GM19328 (cell line): ENCODE results near the gene STAC2.
"Not testable (repeated sequence)": the region's sequence is repeated elsewhere in the genome, so short reads cannot be mapped to it uniquely, and the experiment has no call there.

Source experiments
- ATAC-seq: cut with Tn5 transposase; IDR thresholded peaks from one replicate; pipeline ENCODE4 v1.9.1; 2021; ENCODE audit warnings: mild to moderate bottlenecking, moderate library complexity; ENCODE audit not compliant: unreplicated experiment

Gene STAC2, protein sequence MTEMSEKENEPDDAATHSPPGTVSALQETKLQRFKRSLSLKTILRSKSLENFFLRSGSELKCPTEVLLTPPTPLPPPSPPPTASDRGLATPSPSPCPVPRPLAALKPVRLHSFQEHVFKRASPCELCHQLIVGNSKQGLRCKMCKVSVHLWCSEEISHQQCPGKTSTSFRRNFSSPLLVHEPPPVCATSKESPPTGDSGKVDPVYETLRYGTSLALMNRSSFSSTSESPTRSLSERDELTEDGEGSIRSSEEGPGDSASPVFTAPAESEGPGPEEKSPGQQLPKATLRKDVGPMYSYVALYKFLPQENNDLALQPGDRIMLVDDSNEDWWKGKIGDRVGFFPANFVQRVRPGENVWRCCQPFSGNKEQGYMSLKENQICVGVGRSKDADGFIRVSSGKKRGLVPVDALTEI

DNA sequence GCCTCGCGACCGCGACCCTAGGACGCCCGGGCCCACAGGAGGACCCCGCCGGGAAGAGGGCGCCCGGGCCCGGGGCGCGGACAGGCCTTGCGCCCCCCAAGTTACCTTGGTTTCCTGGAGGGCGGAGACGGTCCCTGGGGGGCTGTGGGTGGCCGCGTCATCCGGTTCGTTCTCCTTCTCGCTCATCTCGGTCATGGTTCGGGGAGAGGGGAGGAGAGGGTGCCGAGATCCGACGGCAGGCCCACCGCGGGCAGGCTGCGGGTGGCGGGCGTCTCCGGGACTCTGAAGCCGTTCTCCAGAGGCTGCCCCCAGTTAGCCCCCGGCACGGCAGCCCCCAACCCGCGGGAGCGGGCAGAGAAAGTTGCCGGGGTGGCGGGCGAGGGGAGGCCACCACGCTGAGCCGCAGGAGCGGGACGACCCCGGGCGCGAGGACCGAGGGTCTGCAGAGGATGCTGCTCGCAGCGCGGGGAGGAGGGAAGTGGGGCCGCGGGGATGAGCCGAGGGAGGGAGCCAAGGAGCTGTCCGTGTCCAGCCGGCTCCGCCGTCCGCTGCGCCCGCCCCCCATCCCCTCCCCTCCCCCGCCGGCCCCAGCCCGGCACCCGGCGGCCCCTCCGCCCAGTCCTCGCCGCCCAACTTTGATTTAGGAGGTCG lies at the start of gene STAC2:
Gene STAC2 (minus strand): TSS at position 638 of the 651 bp plus-strand sequence. CDS start 443 bp downstream, at position 195.
- ATAC-seq: no peak

DNA sequence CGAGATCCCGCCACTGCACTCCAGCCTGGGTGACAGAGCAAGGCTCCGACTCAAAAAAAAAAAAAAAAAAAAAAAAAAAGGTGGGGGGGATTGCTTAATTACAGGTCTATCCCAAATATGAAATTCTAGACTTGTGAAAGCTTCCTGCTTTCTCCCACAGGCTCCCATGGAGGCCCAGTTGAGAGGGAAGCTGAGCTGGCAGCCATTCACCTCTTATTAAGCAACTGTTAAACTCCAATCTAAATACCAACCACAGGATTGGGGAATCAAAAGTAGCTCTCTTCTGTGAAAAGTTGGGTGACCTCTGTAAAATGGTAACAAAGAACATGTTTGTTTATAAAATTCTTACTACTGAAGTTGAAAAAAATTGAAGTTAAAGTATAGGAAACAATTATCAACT lies 45.8 kb upstream of the STAC2 start:
- no peak for ATAC-seq

DNA sequence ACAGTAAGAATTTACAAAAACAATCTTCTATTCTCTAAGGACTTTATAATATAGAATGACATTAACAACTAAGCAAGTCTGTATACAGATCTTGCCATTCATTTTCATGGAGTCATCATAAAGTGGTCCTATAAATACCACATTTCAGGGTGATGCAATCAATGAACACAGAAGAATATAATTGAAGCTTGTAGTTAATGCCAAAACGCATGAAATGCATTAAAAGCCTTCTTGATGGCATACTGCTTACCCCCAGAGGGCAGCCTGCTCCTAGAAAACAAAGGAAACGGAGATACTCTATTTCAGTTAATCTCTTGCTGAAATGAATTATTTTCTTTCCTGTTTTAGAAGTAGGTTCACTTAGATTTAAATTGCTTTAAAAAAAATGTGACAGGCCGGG lies 45.2 kb upstream of the STAC2 start:
- ATAC-seq: no peak

DNA sequence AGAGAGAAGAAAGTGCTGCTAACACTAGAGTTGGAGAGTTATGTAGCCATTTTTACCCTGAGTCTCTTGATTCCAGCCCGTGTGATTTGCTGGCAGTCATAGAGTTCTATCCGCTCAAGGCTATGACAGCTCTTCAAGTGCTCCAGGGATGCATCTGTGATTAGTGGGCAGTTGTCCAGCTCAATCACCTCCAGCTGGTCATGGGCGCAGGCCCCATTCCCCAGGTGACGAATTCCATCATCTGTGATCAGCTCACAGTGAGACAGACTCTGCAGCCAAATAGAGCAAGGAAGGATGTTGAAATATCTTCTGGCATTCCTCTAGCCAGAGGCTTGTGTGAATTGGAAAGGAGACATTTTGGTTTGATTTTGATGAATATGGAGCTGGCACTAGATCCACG lies 38.4 kb upstream of the STAC2 start:
- no peak for ATAC-seq

DNA sequence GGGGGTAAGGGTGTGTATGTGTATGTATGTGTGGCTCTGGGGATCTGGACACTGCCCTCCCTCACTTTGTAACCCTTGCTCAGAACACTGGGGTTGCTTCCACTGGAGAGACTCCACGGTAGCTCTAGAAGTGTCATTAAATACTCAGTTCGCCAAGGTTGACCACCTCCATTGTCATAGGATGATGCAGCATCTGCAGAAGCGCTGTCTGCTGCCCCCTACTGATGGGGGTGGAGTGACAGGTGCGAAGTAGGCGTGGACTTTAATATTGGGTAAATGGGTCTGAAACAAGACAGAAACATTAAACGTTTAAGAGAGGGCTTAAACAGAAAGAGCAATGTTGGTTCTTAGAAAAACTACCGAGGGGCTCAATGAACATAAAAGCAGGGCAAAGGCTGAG lies 35.5 kb upstream of the STAC2 start:
- ATAC-seq: no peak

DNA sequence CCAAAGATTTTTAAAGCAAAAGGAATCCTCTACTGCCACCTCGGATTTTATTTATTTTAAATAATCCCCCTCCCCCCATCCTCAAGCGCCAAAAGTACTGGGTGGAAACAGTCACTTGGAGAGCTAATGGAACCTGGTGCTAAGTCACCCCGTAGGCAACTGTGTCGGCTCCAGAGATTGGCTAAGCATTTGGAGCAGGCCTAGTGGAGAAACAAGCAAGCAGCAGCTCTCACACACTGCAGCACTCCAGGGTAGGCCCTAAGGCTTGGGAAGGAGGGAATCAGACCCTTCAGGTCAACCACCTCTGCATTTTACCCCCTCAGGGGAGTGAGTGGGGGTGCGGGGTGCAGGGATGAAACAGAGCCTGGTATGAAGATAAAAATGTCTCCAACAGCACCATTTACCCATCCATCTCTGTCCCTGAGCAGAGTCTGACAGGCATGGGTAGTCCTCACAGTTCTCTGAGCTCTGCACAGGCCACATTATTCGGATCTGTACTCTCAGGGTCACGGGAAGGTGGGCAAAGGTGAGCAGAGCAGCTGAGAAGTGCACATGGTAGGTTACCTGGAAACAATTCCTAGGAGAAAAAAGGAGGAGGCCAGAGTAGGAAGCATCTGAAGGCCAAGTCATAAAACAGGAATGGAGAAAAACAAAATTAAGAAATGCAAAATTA lies 27.2 kb upstream of the STAC2 start:
- ATAC-seq: no peak

DNA sequence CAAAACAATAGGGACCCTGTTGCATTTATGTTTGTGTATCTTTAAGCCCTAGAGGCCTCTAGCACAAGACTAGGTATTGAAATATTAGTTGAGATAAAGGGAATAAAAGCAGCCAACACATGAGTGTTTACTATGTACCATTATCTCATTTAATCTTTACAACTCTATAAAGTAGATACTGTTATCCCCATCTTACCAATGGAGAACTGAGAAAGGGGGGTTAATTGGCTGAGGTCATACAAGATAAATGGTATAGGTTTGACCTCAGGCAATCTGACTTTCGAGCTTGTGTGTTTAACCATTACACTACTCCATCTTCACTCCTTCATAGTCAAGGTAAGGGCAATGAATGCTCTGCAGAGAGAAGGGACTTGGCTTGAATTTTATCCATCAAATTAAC lies 26.3 kb upstream of the STAC2 start:
- ATAC-seq: no peak

DNA sequence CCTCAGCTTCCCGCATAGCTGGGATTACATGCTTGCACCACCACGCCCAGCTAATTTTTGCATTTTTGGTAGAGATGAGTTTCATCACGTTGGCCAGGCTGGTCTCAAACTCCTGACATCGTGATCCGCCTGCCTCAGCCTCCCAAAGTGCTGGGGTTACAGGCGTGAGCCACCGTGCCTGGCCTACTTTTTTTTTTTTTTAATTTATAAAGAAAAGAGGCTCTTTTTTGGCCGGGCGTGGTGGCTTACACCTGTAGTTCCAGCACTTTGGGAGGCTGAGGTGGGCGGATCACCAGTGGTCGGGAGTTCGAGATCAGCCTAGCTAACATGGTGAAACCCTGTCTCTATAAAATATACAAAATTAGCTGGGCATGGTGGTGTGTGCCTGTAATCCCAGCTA lies 24.3 kb upstream of the STAC2 start:
- ATAC-seq: not testable (repeated sequence)

DNA sequence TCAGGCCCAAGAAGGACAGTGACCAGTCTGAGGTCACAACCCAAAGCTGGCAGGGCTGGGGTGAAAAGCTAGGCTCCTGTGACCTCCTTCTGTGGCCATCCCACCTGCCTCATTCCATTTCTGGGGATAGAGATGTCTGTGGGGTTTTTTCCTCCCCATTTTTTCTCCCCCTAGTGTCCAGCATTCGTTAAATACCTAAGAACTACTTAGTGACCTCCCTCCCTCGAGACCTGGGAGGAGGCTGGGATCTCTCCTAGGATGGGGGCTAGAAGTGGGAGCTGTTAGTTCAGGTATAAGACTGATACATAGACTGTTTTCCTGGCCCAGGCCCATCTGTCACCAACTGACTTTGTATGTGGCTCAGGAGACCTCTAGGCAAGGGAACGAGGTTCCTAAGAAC lies 20.5 kb upstream of the STAC2 start:
- ATAC-seq: no peak

DNA sequence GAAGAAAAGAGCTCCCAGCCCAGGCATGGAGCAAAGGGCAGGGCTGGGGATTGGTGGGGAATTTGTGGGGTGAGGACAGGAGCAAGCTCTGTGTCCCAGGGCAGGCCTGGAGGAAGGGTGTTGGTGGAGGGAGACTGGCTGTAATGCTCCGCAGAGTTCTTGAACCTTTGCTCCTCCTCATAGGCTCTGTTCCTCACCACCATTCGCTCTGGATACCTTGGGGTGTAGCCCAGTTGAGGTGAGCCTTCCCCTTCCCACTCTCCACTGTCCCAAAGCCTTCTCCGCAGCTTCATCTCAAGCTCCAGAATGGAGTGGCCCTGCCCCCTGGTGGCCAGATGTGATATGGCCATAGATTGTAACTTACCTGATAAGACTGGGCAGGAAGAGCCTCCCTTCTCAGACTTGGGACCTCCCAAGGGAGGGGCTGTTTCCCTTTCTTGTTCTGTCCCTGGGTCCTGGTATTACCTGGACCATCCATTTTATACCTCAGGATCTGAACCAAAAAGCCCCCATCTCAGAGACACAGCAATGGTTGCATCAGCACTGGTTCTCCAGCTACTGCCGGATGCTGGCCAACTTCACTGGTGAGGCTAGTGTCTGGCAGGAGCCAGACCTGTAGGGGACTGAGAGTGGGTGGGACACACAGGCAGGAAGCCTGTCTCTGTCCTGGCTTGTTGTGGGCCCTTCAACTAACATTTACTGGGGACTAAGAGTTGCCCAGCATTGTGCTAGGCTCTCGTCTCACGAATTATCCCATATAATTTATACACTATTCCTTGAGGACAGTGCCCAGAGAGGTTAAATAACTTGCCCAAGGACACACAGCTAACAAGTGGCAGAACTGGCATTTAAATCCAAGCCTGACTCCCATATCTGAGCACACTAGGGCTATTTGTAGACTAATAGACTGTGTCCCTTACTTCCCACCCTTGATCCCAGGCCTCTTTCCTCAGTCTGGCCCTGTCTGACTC lies 19.1 kb upstream of the STAC2 start:
- ATAC-seq: no peak

DNA sequence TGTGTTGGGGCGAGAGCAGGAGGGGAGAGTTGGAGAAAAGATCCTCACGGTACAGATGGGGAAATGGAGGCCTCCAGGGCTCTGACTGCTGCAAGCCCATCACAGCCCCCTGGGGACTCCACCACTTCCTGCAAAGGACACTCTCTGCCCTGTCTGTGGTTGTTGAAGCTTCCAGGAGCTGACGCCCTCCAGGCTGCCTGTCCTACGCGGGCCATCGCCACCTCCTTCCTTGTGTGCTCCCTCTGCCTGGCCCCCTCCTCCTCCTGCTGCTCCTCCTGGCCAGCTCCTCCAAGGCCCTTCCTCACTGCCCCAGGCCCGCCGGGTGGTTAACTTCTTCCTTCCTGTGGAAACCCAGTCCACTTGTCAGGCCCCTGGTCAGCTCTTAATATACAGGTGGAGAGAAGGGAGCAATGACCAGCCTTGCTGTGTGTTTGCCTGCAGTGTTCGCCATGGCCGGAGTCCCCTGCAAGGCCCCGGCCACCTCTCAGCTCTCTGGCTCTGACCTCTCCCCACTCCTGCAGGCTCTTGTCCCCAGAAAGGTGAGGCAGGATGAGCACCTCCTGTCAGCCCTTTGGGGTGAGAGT lies 18.4 kb upstream of the STAC2 start:
- no peak for ATAC-seq

DNA sequence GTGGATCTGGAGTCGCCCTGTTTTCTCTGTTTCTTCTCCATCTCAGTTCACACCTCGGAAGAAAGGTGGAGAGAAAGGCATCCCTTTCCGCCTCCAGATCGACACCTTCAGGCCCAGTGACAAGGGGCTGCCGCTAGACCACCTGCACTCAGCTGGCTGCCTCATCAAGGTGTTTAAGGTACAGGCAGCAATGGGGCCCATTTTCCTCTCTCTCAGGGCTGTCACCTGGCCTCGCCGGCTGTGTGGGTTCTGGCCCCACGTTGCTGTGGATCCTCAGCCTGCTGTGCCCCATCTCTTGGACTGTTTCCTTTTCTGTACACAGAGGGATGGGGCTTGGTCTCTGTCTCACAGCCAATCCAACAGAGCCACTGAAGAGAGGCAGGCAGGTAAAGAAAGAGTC lies 17.4 kb upstream of the STAC2 start:
- no peak for ATAC-seq

DNA sequence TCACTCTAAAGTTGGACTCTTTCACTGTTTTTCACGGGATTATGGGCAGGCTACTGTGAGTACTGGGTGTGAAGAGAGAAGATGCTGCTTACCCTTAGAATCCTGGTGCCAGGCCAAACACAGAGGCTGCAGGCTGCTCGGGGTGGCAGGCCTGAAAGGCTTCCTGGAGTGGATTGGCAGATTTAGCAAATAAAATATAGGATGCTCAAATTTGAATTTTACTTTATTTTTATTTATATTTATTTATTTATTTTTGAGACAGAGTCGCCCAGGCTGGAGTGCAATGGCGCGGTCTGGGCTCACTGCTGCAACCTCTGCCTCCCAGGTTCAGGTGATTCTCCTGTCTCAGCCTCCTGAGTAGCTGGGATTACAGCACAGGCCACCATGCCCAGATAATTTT lies 14.9 kb upstream of the STAC2 start:
- ATAC-seq: no peak

DNA sequence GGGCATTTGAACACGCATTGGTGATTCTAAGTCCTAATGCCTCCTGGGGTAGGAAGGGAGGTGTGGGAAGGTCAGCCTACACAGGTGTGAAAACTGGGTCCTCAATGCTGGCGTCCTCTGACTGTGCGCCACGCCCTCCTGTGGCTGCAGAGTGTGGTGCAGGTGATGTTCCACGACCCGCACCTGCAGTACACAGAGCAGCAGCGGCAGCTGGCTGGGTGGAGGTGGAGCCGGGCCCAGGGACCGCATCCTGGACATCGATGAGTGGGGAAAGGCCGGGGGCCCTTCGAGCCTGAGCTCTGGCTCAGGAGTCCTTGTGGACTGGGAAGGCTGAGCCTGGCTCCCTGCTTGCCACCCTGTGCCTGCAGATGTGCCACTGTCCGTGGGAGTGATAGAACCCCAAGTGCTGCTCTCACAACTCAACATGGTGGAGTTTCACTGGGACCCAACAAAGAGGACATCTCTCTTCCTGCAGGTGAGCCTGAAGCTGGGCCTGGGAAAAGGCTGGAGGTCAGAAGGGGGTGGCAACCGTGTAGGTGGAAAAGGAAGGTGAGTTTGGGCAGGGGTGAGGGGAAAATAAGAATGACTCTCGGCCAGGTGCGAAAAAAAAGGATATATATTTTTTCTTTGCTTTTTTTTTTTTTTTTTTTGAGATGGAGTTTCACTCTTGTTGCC lies 14.0 kb upstream of the STAC2 start:
- ATAC-seq: no peak

DNA sequence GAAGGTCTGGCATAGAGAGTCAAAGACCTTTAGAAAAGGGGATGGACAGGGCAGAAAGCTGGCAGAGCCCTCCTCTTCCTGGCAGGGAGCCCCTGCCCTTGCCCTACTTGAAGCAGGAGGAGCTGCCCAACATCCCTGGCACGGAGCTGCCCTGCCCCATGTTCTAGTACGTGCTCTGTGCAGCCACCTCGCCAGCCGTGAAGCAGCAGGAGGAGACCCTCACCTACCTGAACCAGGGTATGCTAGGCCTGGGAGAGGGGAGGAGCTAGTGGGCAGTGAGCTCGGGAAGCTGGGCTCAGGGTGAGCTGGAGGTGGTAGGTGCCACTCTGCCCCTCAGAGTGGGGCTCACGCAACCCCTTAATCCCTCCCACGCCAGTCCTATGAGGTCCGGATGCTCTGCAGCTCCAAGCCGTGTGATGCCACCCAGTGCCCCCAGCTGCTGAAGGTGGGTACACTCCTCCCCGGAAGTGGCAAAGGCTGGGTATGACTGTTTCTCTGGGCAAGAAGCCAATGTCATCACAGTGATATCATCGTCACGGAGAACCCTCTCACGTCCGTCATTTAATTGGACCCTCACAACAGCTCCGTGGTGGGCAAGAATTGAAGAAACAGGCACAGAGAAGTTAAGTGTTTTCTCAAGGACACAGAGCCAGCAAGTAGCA lies 12.7 kb upstream of the STAC2 start:
- ATAC-seq: no peak

DNA sequence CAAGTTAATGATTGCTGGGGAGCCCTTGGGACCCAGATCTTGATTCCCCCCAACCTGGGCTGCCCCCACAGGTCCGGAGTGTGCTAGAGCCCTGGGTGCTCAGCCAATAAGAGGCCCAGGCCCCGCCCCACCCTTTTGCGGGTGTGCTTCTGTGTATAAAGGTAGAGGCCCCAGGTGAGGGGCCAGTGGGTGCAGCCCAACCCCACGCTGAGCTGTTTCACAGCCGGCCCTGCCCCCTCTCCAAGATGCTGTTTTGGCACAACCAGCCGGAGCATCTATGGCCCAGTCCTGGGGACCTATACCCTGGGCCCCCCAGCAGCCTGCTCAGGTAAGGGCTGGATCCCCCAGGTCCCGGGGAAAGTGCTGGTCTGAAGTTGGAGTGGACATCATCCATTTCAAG lies 11.8 kb upstream of the STAC2 start:
- no peak for ATAC-seq

DNA sequence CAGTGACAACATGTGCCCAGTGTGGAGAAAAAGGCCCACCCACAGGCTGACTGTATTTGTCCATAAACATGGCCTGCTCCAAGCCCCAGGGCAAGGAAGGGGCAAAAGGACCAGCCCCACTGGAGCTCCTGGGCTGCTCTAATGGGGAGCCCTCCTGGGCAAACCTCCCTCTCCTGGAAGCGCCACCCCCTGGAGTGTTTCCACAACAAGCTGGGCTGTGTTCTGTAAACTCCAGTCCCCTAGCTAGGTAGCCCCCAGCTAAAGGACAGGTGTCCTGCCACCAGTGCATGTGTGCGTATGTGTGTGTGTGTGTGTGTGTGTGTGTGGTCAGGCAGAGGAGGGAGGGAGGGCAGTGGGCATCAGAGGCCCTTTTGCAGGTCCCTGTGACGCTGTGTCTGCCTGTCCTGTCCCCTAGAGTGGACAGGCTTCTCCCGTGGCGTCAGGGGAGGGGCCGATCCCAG lies 11.3 kb upstream of the STAC2 start:
- no peak for ATAC-seq

DNA sequence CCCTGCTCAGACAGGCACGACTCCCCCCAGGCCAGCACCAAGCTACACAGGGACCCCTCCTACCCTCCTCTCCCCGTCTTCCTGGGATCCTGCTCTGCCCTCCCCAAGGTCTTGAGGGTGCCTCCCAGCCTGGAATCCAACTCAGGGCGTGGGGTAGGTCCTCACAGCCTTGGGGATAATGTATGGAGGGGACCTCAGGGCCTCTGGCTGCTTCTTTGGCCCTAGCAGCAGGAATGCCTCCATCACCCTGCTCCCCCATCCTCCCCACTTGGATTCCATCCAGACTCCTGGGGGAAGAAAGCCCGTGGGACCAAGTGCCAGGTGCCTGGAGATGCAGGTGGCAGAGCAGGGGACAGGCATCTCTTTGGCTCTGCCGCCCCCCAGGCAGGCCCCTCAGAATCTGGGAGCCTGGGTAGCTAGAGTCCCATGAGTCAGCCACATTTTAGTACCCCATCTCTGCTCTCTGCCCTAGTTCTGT lies 10.7 kb upstream of the STAC2 start:
- ATAC-seq: no peak
